HG02623 (cell line): ENCODE results near the gene BORCS8.
A peak's percentile ranks its signal among the peaks of the same experiment; 100 is the strongest.
"Not testable (repeated sequence)": the region's sequence is repeated elsewhere in the genome, so short reads cannot be mapped to it uniquely, and the experiment has no call there.

ENCODE experiments used
- ATAC-seq: cut with Tn5 transposase; IDR thresholded peaks from one replicate; pipeline ENCODE4 v1.9.1; 2021; ENCODE audit warnings: moderate library complexity; ENCODE audit not compliant: unreplicated experiment

The BORCS8 gene

GRCh38 chr19:19185853-19186740 is 5.9 kb downstream of the BORCS8 start:
- ATAC-seq, result no peak

GRCh38 chr19:19181488-19181998 is 10.4 kb downstream of the BORCS8 start:
- no peak for ATAC-seq

- ATAC-seq, result no peak
Measured at GRCh38 chr19:19179548-19180441, 12.2 kb downstream of the BORCS8 start.

GRCh38 chr19:19176950-19177349 is 15.0 kb downstream of the BORCS8 start:
- no peak for ATAC-seq

GRCh38 chr19:19173243-19173642 is 18.7 kb downstream of the BORCS8 start:
- not testable (repeated sequence) for ATAC-seq

- ATAC-seq, result no peak
Measured at GRCh38 chr19:19171821-19172532, 20.0 kb downstream of the BORCS8 start.

GRCh38 chr19:19170873-19171672 is 20.9 kb downstream of the BORCS8 start:
- ATAC-seq, result no peak

GRCh38 chr19:19170053-19170872 is 21.7 kb downstream of the BORCS8 start, which contains the start of gene MEF2B:
Gene MEF2B, minus strand, starts transcription at chr19:19170263. Its CDS starts 19,528 bp downstream, at chr19:19150735.
- peak; percentile 83 for ATAC-seq

- ATAC-seq, result no peak
Measured at GRCh38 chr19:19169236-19170052, 22.5 kb downstream of the BORCS8 start.

GRCh38 chr19:19167612-19168011 is 24.3 kb downstream of the BORCS8 start:
- ATAC-seq, result no peak

- no peak for ATAC-seq
Measured at GRCh38 chr19:19165396-19165795, 26.6 kb downstream of the BORCS8 start.

GRCh38 chr19:19162495-19162894 is 29.5 kb downstream of the BORCS8 start:
- ATAC-seq, result no peak

GRCh38 chr19:19160461-19161035 is 31.4 kb downstream of the BORCS8 start:
- no peak for ATAC-seq

GRCh38 chr19:19159534-19159933 is 32.4 kb downstream of the BORCS8 start:
- ATAC-seq, result no peak

GRCh38 chr19:19157808-19158207 is 34.1 kb downstream of the BORCS8 start:
- no peak for ATAC-seq

- ATAC-seq, result peak; percentile 71
Measured at GRCh38 chr19:19155495-19156219, 36.3 kb downstream of the BORCS8 start.
